Lower leg skin (tissue), 3 donors: ENCODE results near the gene CD200.

Experiments used
- POLR2A ChIP-seq, 2 donors: fragments of 450-650 bp; IDR thresholded peaks; one replicate each; pipeline ENCODE4 v1.6.1; 2016 to 2017; ENCODE audit warnings: antibody characterized with exemption in 2 of 2, mild to moderate bottlenecking in 1 of 2, moderate library complexity in 1 of 2
- TF ChIP-seq, protein P1 (sequence below), 3 donors: fragments of 450-650 bp; IDR thresholded peaks; one replicate each; pipeline ENCODE4 v1.5.1; 2016; ENCODE audit warnings: antibody characterized with exemption in 3 of 3, mild to moderate bottlenecking in 3 of 3, moderate library complexity in 2 of 3

DNA sequence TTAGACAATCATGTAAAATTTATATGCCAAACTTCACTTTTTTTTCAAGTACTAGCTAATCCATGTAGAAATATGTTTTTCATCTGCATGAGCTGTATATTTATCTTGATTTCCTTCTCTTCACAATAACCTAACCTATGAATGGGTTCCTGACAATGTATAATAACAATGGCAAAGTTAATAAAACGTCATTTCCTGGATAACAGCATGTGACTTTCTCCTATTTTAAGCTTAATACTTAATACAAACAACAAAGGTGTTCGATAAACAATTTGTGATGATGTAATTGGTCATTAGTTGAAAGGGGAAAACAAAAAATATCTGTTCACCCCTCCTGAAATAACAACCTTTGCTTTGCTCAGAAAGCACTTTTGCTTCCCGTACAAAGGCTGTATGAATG lies 20.4 kb downstream of the CD200 start:
- TF ChIP-seq POLR2A (IDR thresholded peaks at IDR 0.05), result no peak
- TF ChIP-seq, protein P1, sequence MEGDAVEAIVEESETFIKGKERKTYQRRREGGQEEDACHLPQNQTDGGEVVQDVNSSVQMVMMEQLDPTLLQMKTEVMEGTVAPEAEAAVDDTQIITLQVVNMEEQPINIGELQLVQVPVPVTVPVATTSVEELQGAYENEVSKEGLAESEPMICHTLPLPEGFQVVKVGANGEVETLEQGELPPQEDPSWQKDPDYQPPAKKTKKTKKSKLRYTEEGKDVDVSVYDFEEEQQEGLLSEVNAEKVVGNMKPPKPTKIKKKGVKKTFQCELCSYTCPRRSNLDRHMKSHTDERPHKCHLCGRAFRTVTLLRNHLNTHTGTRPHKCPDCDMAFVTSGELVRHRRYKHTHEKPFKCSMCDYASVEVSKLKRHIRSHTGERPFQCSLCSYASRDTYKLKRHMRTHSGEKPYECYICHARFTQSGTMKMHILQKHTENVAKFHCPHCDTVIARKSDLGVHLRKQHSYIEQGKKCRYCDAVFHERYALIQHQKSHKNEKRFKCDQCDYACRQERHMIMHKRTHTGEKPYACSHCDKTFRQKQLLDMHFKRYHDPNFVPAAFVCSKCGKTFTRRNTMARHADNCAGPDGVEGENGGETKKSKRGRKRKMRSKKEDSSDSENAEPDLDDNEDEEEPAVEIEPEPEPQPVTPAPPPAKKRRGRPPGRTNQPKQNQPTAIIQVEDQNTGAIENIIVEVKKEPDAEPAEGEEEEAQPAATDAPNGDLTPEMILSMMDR (IDR thresholded peaks at IDR 0.05), result no peak
